Liver (tissue), 3 donors: Measurements from ENCODE around the gene TPK1.

ENCODE experiments used
- ATF3 ChIP-seq: IDR thresholded peaks from 2 replicates; pipeline ENCODE4 v1.6.1; 2016; ENCODE audit warnings: antibody characterized with exemption
- EGR1 ChIP-seq, 2 donors: IDR thresholded peaks; 2 replicates each; pipeline ENCODE4 v1.6.1; 2016 to 2018; ENCODE audit warnings: antibody characterized with exemption in 2 of 2, low read depth in 2 of 2
- GABPA ChIP-seq, 2 donors: IDR thresholded peaks in 1 of 2; conservative IDR thresholded peaks in 1 of 2; 2 replicates each; pipeline ENCODE4 v1.6.1; 2016; ENCODE audit warnings: antibody characterized with exemption in 2 of 2, mild to moderate bottlenecking in 1 of 2, moderate library complexity in 1 of 2
- JUND ChIP-seq, 2 donors: IDR thresholded peaks; 2 replicates each; pipeline ENCODE4 v1.6.1; 2016; ENCODE audit warnings: antibody characterized with exemption in 2 of 2
- RAD21 ChIP-seq, 2 donors: IDR thresholded peaks; 2 replicates each; pipeline ENCODE4 v1.6.1; 2016; ENCODE audit warnings: antibody characterized with exemption in 2 of 2, mild to moderate bottlenecking in 2 of 2
- RXRA ChIP-seq, 2 donors: IDR thresholded peaks; 2 replicates each; pipeline ENCODE4 v1.6.1; 2017 to 2018; ENCODE audit warnings: antibody characterized with exemption in 2 of 2, mild to moderate bottlenecking in 1 of 2
- SP1 ChIP-seq: IDR thresholded peaks from 2 replicates; pipeline ENCODE4 v1.6.1; 2018; ENCODE audit warnings: antibody characterized with exemption, mild to moderate bottlenecking
- TAF1 ChIP-seq: conservative IDR thresholded peaks from 2 replicates; pipeline ENCODE4 v1.6.1; 2016; ENCODE audit warnings: antibody characterized with exemption, mild to moderate bottlenecking
- YY1 ChIP-seq: IDR thresholded peaks from 2 replicates; pipeline ENCODE4 v1.6.1; 2016; ENCODE audit warnings: antibody characterized with exemption, mild to moderate bottlenecking
- TF ChIP-seq, protein P1 (sequence below): fragments of 150-350 bp; IDR thresholded peaks from 2 replicates; pipeline ENCODE4 v1.5.1; 2017; ENCODE audit warnings: improper control_type of control experiment, low read depth, low read length; ENCODE audit not compliant: missing input control
- TF ChIP-seq, protein P2 (sequence below): IDR thresholded peaks from 2 replicates; pipeline ENCODE4 v1.6.1; 2016; ENCODE audit warnings: antibody characterized with exemption
- donor health status: healthy.
- donor health status: healthy.

DNA sequence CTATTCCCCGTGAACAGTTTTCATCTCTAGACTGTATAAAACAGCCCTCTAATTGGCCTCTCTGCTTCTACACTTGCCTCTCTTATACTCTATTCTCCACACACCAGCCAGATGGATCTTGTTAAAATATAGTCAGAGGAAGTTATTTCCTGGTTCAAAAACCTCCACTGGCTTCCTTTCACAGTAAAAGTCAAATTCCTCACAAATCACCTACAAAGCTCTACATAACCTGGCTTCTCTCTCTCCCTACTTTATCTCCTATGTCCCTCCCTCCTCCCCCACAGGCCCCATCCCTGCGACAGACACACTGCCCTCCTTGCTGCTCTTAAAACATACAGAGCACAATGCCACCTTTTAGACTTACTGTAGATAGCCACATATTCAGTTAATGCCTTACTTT lies 60.1 kb downstream of the TPK1 start:
- TF ChIP-seq, protein P1, sequence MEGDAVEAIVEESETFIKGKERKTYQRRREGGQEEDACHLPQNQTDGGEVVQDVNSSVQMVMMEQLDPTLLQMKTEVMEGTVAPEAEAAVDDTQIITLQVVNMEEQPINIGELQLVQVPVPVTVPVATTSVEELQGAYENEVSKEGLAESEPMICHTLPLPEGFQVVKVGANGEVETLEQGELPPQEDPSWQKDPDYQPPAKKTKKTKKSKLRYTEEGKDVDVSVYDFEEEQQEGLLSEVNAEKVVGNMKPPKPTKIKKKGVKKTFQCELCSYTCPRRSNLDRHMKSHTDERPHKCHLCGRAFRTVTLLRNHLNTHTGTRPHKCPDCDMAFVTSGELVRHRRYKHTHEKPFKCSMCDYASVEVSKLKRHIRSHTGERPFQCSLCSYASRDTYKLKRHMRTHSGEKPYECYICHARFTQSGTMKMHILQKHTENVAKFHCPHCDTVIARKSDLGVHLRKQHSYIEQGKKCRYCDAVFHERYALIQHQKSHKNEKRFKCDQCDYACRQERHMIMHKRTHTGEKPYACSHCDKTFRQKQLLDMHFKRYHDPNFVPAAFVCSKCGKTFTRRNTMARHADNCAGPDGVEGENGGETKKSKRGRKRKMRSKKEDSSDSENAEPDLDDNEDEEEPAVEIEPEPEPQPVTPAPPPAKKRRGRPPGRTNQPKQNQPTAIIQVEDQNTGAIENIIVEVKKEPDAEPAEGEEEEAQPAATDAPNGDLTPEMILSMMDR: no peak
- TF ChIP-seq RAD21 (IDR thresholded peaks at IDR 0.05): no peak
- no peak for TF ChIP-seq YY1
- no peak for TF ChIP-seq TAF1
- TF ChIP-seq, protein P2, sequence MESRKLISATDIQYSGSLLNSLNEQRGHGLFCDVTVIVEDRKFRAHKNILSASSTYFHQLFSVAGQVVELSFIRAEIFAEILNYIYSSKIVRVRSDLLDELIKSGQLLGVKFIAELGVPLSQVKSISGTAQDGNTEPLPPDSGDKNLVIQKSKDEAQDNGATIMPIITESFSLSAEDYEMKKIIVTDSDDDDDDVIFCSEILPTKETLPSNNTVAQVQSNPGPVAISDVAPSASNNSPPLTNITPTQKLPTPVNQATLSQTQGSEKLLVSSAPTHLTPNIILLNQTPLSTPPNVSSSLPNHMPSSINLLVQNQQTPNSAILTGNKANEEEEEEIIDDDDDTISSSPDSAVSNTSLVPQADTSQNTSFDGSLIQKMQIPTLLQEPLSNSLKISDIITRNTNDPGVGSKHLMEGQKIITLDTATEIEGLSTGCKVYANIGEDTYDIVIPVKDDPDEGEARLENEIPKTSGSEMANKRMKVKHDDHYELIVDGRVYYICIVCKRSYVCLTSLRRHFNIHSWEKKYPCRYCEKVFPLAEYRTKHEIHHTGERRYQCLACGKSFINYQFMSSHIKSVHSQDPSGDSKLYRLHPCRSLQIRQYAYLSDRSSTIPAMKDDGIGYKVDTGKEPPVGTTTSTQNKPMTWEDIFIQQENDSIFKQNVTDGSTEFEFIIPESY: no peak
- no peak for TF ChIP-seq RXRA (IDR thresholded peaks at IDR 0.05)
- no peak for TF ChIP-seq EGR1 (IDR thresholded peaks at IDR 0.05; ENCODE audit: low read depth in 2 of 2)
- no peak for TF ChIP-seq JUND (IDR thresholded peaks at IDR 0.05)
- no peak for TF ChIP-seq SP1
- TF ChIP-seq ATF3: no peak
- no peak for TF ChIP-seq GABPA (IDR thresholded peaks at IDR 0.05 in 1 of 2, conservative IDR thresholded peaks at IDR 0.05 in 1 of 2)
